ENCODE data around the gene MED25. TPM values are rescaled to one million over a fixed set of nuclear protein-coding genes. Genes with fewer than 3 reads are reported as not detected.
A peak's percentile ranks its signal among the peaks of the same experiment; 100 is the strongest.

The MED25 gene
- total and polyA plus RNA-seq, 2 of the 8 experiments (the other 6 are each of a cell fraction or from before 2014, with no cell fraction given): 21.6 to 71.4 TPM

DNA sequence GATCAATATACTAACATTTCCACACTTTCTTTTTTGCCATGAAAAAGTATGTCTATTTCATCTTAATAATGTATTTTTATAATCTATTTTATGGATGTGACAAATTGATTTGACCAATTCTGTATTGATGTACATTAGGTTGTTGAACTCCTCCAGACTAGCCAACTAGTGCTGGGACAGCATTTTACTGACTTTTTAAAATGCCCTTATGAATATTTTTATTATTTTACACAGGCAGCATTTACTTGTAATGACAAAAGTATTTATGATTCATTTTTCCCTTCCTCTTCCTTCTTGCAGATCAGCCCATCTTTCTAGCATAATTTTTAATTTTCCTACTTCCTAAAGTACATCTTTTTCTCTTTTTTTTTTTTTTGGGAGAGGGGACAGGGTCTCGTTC lies 4.1 kb upstream of the MED25 start:
- no peak for TF ChIP-seq ZNF274 (IDR thresholded peaks at IDR 0.05; ENCODE audit: borderline replicate concordance, extremely low read depth, low read length)
- no peak for TF ChIP-seq GABPA (IDR thresholded peaks at IDR 0.05; ENCODE audit: borderline replicate concordance, insufficient read depth, low read length)
- no peak for TF ChIP-seq EGR1 (IDR thresholded peaks at IDR 0.05; ENCODE audit: borderline replicate concordance, low read depth, low read length)
- TF ChIP-seq EZH2 (IDR thresholded peaks at IDR 0.05; ENCODE audit: low read depth, low read length, severe bottlenecking): no peak
- no peak for TF ChIP-seq CBX8 (IDR thresholded peaks at IDR 0.05; ENCODE audit: borderline replicate concordance, low read depth, low read length)
- no peak for TF ChIP-seq ATF2 (IDR thresholded peaks at IDR 0.05; ENCODE audit: low read length)
- no peak for TF ChIP-seq SIX5 (IDR thresholded peaks at IDR 0.05; ENCODE audit: low read depth, low read length)
- TF ChIP-seq JUN (IDR thresholded peaks at IDR 0.05; ENCODE audit: low read depth, low read length): no peak
- Histone ChIP-seq H4K5ac (ENCODE audit: insufficient read length, low read depth, low read length) (no peak overlapping the region), H2BK15ac (ENCODE audit: low read length) (no peak overlapping the region), H3K56ac (replicated peaks; ENCODE audit: insufficient read length, low read depth, low read length) (no peak overlapping the region), H2BK120ac (replicated peaks; ENCODE audit: low read depth, low read length) (no peak overlapping the region), H3K23me2 (ENCODE audit: low read depth, low read length) (peaks cover 1% of the 10 kb centered on the region), H4K91ac (replicated peaks; ENCODE audit: insufficient read length, low read length) (no peak overlapping the region), H2AFZ (ENCODE audit: low read length) (no peak overlapping the region), H4K8ac (ENCODE audit: extremely low read depth, insufficient read depth, low read length) (peak overlapping the region; percentile 25; the same call in 1 of the 2 replicates), H3K4me1 (replicated peaks in 1 of 4; ENCODE audit: control insufficient read depth in 3 of 4, insufficient read depth in 4 of 4, low read length in 3 of 4) (peaks cover 6 to 14% (median 10%) of the 10 kb centered on the region in 4 experiments), H2BK12ac (ENCODE audit: low read depth, low read length) (peak overlapping the region; percentile 20; the same call in 1 of the 2 replicates), H3K4ac (replicated peaks; ENCODE audit: insufficient read length, low read depth, low read length) (no peak overlapping the region), H3K4me2 (ENCODE audit: insufficient read depth in 1 of 2, low read depth in 2 of 2, low read length in 2 of 2) (no peak overlapping the region; a peak in 1 of 4 replicates), H2BK20ac (ENCODE audit: low read length) (no peak overlapping the region), H3K9me3 (ENCODE audit: insufficient read depth in 2 of 2, low read depth in 1 of 2, low read length in 1 of 2) (no peaks in the 10 kb centered on the region), H3K18ac (ENCODE audit: extremely low read depth, low read length) (no peak overlapping the region), H3K23ac (ENCODE audit: insufficient read length) (no peak overlapping the region), H3K79me2 (ENCODE audit: control insufficient read depth in 1 of 2, insufficient read depth in 2 of 2, low read length in 2 of 2) (peaks cover 0 to 7% of the 10 kb centered on the region in 2 experiments; a peak in 3 of 4 replicates), H2AK5ac (ENCODE audit: low read depth, low read length) (no peak overlapping the region; the same call in 1 of the 2 replicates), H4K20me1 (replicated peaks in 1 of 2; ENCODE audit: control insufficient read depth in 1 of 2, insufficient read depth in 2 of 2, low read length in 2 of 2) (peaks cover 0 to 3% of the 10 kb centered on the region in 2 experiments), H3K36me3 (ENCODE audit: control insufficient read depth in 2 of 4, insufficient read depth in 4 of 4, low read length in 3 of 4) (no peaks in the 10 kb centered on the region), H3K27me3 (replicated peaks in 1 of 4; ENCODE audit: control insufficient read depth in 3 of 4, extremely low read depth in 1 of 4, insufficient read depth in 3 of 4, low read length in 3 of 4) (no peaks in the 10 kb centered on the region), H3K9ac (replicated peaks in 1 of 4; ENCODE audit: extremely low read depth in 1 of 4, low read depth in 3 of 4, low read length in 3 of 4) (no peak overlapping the region), H3K4me3 (ENCODE audit: extremely low read depth in 1 of 4, insufficient read depth in 2 of 4, low read depth in 3 of 4, low read length in 4 of 4) (peak overlapping the region in 1 of 4 experiments; percentile 77; a peak in 2 of 8 replicates), H2BK5ac (ENCODE audit: low read depth, low read length) (no peak overlapping the region), H3K14ac (ENCODE audit: insufficient read length) (no peak overlapping the region), H3K79me1 (ENCODE audit: low read depth, low read length) (peaks cover 4% of the 10 kb centered on the region), H3K27ac (ENCODE audit: low read depth, low read length) (peak overlapping the region; percentile 67; the same call in 1 of the 2 replicates)
- FAIRE-seq (no peak), DNase-seq (ENCODE audit: low read depth in 1 of 2, low spot score in 2 of 2) (no peak)
- ChIA-PET POLR2A (ENCODE audit: partially characterized antibody) (interaction anchor here (1.4 to 3.4 kb wide), 10 partner anchors 12 to 173 kb away, joined by 4 to 29 read pairs (median 9); partner anchors contain the start of genes ADM5 and PTOV1), CTCF (ENCODE audit: partially characterized antibody) (interaction anchor here (1.2 to 1.8 kb wide), 4 partner anchors 10 to 97 kb away, joined by 3 to 9 read pairs (median 4); no protein-coding TSS in a partner anchor)
- no CpG with 5 or more reads among the region's 1 CpG for WGBS, 2 experiments (ENCODE audit: extremely low coverage in 1 of 2, insufficient coverage in 1 of 2, insufficient read length in 1 of 2, insufficient replicate concordance in 2 of 2, low coverage in 1 of 2, low lambda C conversion rate in 2 of 2, missing lambda C conversion rate in 1 of 2)
